Retina (tissue), 1 donor: ENCODE measurements around the gene PPP1R14C.

ENCODE experiments used
- DNase-seq: peaks from one replicate; pipeline ENCODE4 v3.0.0-alpha.2; 2016

PPP1R14C gene

DNA sequence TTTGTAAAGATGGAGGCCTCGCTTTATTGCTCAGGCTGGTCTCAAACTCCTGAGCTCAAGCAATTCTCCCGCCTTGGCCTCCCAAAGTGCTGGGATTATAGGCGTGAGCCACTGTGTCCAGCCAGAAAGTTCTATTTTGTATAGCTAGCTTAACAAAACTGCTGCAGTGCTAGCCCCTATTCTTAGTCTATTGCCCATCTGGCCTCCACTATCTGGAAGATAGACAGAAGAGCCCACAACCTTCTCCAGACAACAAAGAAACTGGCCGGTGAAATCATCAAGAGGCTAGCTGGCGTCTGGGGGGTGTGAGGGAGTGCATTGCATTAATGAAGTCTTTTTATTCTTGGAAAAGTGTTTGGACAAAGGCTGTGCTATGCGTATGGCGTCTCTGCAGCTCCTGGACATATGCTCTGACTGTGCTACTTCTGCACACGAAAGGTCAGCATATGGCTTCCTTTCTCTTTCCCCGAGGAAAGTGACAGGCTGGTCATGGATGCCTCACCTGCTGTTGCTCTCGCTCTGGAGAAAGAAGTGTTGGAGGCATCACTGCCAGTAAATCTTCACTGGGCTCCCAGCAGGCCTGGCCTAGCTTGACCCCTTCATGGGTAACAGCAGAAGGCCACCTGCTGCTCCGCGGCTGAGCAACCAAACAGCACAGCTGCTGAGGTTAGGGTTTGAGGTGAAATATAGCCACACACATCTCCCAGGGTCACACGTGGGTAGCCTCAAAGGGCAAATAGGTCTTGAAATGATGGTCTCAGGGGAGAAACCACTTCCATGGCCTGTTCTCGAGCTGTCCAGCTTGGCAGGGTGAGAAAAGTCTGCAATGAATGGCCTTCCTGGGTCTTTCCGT is 130.8 kb downstream of the PPP1R14C start:
- peak; percentile 68 for DNase-seq

- no peak for DNase-seq
Observed at GRCh38 chr6:150275489-150275888, 132.6 kb downstream of the PPP1R14C start.

DNA sequence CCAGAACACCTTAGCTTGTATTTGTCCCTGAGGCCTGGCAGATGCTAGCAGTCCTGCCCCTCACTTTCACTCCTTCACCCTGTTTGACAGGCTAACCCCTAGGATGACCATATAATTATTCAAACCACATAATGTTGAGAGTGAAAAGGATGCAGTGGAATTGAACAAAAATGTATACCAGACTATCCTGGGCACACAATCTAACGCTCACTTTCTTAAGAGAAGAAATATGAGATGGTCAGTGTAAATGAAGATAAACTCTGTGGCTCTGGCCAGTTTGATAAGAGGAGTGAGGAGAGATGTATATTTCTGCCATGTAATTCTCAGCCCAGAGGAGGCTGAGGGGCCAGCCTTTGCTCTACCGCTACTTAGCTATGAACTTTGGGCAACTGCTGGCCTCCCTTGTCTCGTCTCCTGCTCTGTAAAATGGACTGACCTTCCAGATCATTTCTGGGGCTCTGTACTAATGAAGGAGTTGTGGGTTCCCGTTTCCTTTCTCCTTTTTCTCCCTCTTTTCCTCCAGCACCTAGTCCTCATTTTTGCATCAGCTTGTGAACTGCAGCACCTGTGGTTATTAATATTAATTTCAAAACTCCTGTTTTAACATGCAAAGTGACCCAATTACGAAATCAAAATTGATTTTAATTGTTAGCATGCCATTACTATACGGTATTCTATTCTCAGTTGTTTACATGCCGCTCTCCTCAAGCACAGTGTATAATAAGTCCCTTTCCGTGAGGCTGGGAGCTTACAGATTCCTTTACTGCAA is 133.5 kb downstream of the PPP1R14C start:
- DNase-seq: no peak

GRCh38 chr6:150276937-150277742 is 134.3 kb downstream of the PPP1R14C start:
- no peak for DNase-seq

- no peak for DNase-seq
Observed at GRCh38 chr6:150279533-150279932, 136.7 kb downstream of the PPP1R14C start.

- DNase-seq: no peak
Observed at GRCh38 chr6:150280703-150281102, 137.9 kb downstream of the PPP1R14C start.

DNA sequence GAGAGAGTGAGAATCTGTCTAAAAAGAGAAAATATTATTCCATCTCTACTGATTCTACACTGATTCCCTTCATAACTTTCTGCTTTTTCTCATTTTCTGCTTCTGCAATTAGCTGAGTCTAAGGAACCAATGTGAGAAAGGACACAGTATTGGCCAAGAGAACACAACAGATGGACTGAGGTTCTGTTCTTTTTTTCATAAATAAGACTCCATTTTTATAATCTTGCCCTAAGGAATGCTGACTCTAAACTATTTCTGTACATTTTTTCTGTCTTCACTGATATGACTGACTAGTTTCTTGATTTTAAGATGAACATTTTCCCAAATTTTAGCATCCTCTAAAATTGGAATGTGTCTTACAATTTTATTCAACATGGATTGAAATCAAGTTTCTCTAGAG is 138.9 kb downstream of the PPP1R14C start:
- no peak for DNase-seq

GRCh38 chr6:150282806-150283205 is 140.0 kb downstream of the PPP1R14C start:
- DNase-seq: no peak

- DNase-seq: no peak
Observed at GRCh38 chr6:150286460-150286859, 143.6 kb downstream of the PPP1R14C start.

GRCh38 chr6:150286912-150287311 is 144.1 kb downstream of the PPP1R14C start:
- DNase-seq: no peak

GRCh38 chr6:150288456-150288855 is 145.6 kb downstream of the PPP1R14C start:
- DNase-seq: no peak

GRCh38 chr6:150289454-150290071 is 146.7 kb downstream of the PPP1R14C start:
- no peak for DNase-seq

DNA sequence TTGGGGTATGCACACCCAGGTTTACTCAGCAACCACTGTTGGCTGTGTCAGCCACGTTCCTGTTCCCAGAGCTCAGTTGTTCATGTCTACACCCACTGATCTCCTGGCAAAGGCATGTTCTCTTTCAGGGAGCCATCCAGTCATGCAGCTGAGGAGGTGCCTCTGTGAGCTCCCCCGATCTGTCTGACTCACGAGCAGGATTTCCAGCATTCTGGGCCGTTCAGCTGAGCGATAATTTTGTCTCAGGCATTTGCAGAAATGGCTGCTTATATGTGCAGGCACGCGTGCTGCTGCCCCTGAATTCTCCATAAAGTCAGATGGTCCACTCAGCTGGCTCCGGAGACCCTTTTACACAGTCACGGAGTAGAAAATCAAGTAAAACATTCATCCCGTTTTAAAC is 147.6 kb downstream of the PPP1R14C start:
- DNase-seq: no peak

- DNase-seq: no peak
Observed at GRCh38 chr6:150291968-150292710, 149.3 kb downstream of the PPP1R14C start.

GRCh38 chr6:150293019-150293418 is 150.2 kb downstream of the PPP1R14C start:
- DNase-seq: no peak

DNA sequence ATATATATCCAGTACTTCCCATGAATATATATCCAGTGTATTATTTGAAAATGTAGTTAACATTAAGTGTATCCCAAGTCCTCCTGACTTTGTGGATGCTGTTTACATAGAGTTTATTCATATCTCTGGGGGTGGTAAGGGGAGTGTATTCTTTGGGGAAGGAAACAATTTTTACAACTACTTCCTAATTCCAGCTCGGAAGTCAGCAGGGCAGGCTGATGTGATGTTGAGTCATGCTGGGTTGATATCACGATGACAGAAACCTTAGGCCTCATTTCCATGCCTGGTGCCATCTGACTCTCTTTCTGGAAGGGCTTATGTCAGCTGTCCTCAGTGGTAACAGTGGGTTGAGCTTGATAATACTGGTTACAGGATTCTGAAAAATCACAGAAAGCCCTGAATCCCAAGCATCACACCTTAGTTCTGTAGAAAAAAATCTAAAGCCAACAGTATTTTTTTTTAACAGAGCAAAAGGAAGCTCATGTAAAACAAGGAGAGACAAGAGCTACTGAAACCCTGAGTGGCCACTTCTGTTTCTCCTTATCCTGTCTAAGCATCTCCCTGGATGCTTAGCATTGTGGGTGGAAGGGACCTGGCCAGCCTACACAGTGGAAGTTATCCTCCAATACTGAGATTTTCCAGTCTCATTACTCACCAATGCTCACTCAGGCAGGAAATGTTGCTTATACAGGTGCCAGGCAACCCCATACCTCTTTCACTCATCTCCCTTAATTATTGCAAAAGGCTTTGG is 150.8 kb downstream of the PPP1R14C start:
- no peak for DNase-seq

GRCh38 chr6:150296890-150297289 is 154.0 kb downstream of the PPP1R14C start:
- DNase-seq: no peak

- DNase-seq: no peak
Observed at GRCh38 chr6:150297327-150298029, 154.6 kb downstream of the PPP1R14C start.

DNA sequence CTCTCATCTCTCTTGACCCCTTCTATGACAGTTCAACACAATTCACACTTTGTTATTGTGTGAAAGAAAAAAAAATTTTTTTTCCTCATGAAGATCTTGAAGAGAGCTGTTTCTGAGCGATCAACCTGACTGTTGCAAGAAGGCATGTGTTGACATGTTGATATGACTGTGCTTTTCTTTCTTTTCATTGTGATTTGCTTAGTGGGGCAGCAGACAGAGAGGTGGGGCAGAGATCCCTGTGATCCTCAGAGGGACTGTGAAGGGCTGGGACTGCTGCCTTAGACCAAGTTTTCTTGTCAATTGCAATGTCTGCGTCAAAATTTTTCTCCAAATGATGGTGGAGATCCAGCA is 155.2 kb downstream of the PPP1R14C start:
- DNase-seq: no peak

DNA sequence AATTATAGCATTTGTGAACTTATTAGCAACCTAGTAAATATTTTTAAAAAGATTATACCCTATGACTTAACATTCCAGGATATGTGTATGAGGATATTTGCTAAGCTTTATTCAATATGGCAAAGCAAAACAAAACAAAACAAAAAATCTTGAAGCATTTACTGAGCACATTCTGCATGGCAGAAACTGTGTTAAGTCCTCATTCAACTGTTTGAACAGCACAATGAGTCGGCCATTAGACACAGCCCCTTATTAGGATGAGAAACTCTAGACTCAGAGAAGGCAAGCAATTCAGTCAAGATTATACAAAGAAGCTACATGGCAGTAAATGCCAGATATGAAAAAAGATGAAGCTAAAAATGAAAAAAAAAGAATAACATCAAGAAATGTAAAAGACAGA is 155.8 kb downstream of the PPP1R14C start:
- no peak for DNase-seq
